Measurements from ENCODE around the gene ZNF507. TPM values are rescaled to one million over a fixed set of nuclear protein-coding genes. Genes with fewer than 3 reads are reported as not detected.
"Not testable (repeated sequence)": the region's sequence is repeated elsewhere in the genome, so short reads cannot be mapped to it uniquely, and the experiment has no call there.

The ZNF507 gene
- total RNA-seq, 4 donors from 2014 or later = 12.2 to 29.6 (median 16.1) TPM

GRCh38 chr19:32364040-32364439 lies 18.6 kb downstream of the ZNF507 start:
- TF ChIP-seq CTCF (IDR thresholded peaks at IDR 0.05) = no peak
- no peak for DNase-seq (ENCODE audit: low spot score)
- ATAC-seq (ENCODE audit: low FRiP score) = no peak

GRCh38 chr19:32367063-32367462 lies 21.7 kb downstream of the ZNF507 start:
- no peak for TF ChIP-seq CTCF (IDR thresholded peaks at IDR 0.05)
- ATAC-seq (ENCODE audit: low FRiP score) = no peak
- DNase-seq (ENCODE audit: low spot score) = no peak

GRCh38 chr19:32367948-32368536 lies 22.6 kb downstream of the ZNF507 start:
- no peak for ATAC-seq (ENCODE audit: low FRiP score)
- DNase-seq (ENCODE audit: low spot score) = no peak
- TF ChIP-seq CTCF (IDR thresholded peaks at IDR 0.05) = no peak

GRCh38 chr19:32368787-32369186 lies 23.4 kb downstream of the ZNF507 start:
- DNase-seq (ENCODE audit: low spot score) (no peak), ATAC-seq (ENCODE audit: low FRiP score) (no peak)
- no peak for TF ChIP-seq CTCF (IDR thresholded peaks at IDR 0.05)

DNA sequence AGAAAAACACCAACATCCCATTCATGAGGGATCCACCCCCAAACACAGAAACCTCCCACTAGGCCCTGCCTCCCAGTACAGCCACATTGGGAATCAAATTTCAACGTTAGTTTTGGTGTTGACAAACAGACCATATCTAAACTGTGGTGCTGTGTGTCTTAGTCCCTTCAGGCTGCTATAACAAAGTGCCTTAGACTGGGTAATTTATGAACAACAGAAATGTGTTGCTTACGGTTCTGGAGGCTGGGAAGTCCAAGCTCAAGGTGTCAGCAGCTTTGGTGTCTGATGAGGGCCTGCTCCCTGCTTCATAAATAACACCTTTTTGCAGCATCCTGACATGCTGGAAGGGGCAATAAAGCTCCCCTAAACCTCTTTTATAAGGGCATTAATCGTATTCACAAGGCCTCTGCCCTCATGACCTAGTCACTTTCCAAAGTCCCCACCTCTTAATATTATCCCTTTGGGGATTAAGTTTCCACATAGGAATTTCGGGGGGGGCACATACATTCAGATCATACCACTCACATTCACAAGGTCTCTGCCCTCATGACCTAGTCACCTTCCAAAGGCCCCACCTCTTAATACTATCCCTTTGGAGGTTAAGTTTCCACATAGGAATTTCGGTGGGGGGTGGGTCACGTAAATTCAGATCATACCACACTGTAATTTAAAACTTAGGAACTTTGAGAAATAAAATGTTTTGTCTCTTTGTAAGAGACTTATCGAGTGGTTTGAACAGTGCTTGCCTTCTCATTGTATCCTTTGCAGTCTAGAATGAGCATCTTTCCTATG lies 27.5 kb downstream of the ZNF507 start:
- ATAC-seq (ENCODE audit: low FRiP score) (no peak), DNase-seq (ENCODE audit: low spot score) (no peak)
- no peak for TF ChIP-seq CTCF (IDR thresholded peaks at IDR 0.05)

GRCh38 chr19:32373585-32374295 lies 28.3 kb downstream of the ZNF507 start:
- no peak for TF ChIP-seq CTCF (IDR thresholded peaks at IDR 0.05)
- no peak for DNase-seq (ENCODE audit: low spot score)

DNA sequence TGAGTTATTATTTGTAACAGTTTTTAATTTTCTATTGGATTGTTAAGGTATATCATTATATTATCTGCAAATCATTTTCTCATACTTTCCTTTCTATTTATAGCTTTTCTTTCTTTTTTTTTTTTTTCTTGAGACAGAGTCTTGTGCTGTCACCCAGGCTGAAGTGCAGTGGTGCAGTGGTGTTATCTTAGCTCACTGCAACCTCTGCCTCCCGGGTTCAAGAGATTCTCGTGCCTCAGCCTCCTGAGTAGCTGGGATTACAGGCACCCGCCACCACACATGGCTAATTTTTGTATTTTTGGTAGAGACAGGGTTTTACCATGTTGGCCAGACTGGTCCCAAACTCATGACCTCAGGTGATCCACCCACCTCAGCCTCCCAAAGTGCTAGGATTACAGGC lies 29.0 kb downstream of the ZNF507 start:
- DNase-seq (ENCODE audit: low spot score); ATAC-seq (ENCODE audit: low FRiP score): not testable (repeated sequence)

More at GRCh38 chr19:32373585-32374295, 28.3 kb downstream of the ZNF507 start:
- peak; percentile 99 for ATAC-seq (ENCODE audit: low FRiP score)

GRCh38 chr19:32377088-32377487 lies 31.7 kb downstream of the ZNF507 start:
- ATAC-seq (ENCODE audit: low FRiP score); DNase-seq (ENCODE audit: low spot score): not testable (repeated sequence)

Measured in omental fat pad (tissue), 4 donors.